Measurements from ENCODE around the gene NPIPB8.
"Not testable (repeated sequence)": the region's sequence is repeated elsewhere in the genome, so short reads cannot be mapped to it uniquely, and the experiment has no call there.

Gene NPIPB8

GRCh38 chr16:28637765-28638164 lies at the start of gene NPIPB8:
TSS of gene NPIPB8 (plus strand) at chr16:28638065. CDS start at chr16:28638361, 296 bp downstream.
- DNase-seq = not testable (repeated sequence)

- no peak for DNase-seq
Measured at GRCh38 chr16:28589069-28589468, 48.8 kb upstream of the NPIPB8 start.

- no peak for DNase-seq
Measured at GRCh38 chr16:28589930-28590329, 47.9 kb upstream of the NPIPB8 start.

GRCh38 chr16:28590384-28591340 lies 47.2 kb upstream of the NPIPB8 start:
- no peak for DNase-seq

- DNase-seq = no peak
Measured at GRCh38 chr16:28591355-28591754, 46.5 kb upstream of the NPIPB8 start.

GRCh38 chr16:28592511-28592910 lies 45.4 kb upstream of the NPIPB8 start:
- DNase-seq = no peak

GRCh38 chr16:28592979-28593553 lies 44.8 kb upstream of the NPIPB8 start:
- DNase-seq = no peak

- not testable (repeated sequence) for DNase-seq
Measured at GRCh38 chr16:28595451-28595850, 42.4 kb upstream of the NPIPB8 start.

- DNase-seq = no peak
Measured at GRCh38 chr16:28596115-28596630, 41.7 kb upstream of the NPIPB8 start.

GRCh38 chr16:28596840-28597691 lies 40.8 kb upstream of the NPIPB8 start, which contains the start of gene SULT1A2:
TSS of gene SULT1A2 (minus strand) at chr16:28597050. CDS start at chr16:28595930, 1,120 bp downstream.
- DNase-seq = no peak

- no peak for DNase-seq
Measured at GRCh38 chr16:28597692-28598261, 40.1 kb upstream of the NPIPB8 start.

- DNase-seq = not testable (repeated sequence)
Measured at GRCh38 chr16:28599377-28600285, 38.2 kb upstream of the NPIPB8 start.

- DNase-seq = not testable (repeated sequence)
Measured at GRCh38 chr16:28600965-28601364, 36.9 kb upstream of the NPIPB8 start.

GRCh38 chr16:28601589-28601988 lies 36.3 kb upstream of the NPIPB8 start:
- DNase-seq = not testable (repeated sequence)

GRCh38 chr16:28602062-28602461 lies 35.8 kb upstream of the NPIPB8 start:
- not testable (repeated sequence) for DNase-seq

- no peak for DNase-seq
Measured at GRCh38 chr16:28602529-28602928, 35.3 kb upstream of the NPIPB8 start.

GRCh38 chr16:28603381-28604185 lies 34.3 kb upstream of the NPIPB8 start:
- no peak for DNase-seq

GRCh38 chr16:28604186-28604565 lies 33.7 kb upstream of the NPIPB8 start:
- no peak for DNase-seq

- DNase-seq = no peak
Measured at GRCh38 chr16:28606291-28607115, 31.4 kb upstream of the NPIPB8 start.
